Endothelial cell of umbilical vein (primary cell): ENCODE data around the gene ST3GAL4. TPM values are rescaled to one million over a fixed set of nuclear protein-coding genes. Genes with fewer than 3 reads are reported as not detected.

Source experiments
- BruUV-seq: library from RNA; stranded (reverse); fragments of 400-500 nt; replicated peaks from 2 replicates; lab custom pipeline; 2021; lab: Mats Ljungman, UMichigan
- CTCF ChIA-PET: fragments of 300-600, 350-600 bp; sonication (Branson Sonifier 250); formaldehyde crosslinking; loops from one replicate; lab custom pipeline; 2021; ENCODE audit warnings: antibody characterized with exemption, inconsistent platforms; lab: Charles Lee
- POLR2A ChIA-PET: fragments of 300-600, 350-600 bp; sonication (Branson Sonifier 250); formaldehyde crosslinking; loops from one replicate; lab custom pipeline; 2021; ENCODE audit warnings: antibody characterized with exemption, inconsistent platforms; lab: Charles Lee
- DNase-seq: peaks from one replicate; pipeline ENCODE4 v3.0.0-alpha.2; 2011; ENCODE audit warnings: low read depth, low spot score
- FAIRE-seq: peaks from 2 replicates; lab custom pipeline; 2011; peaks lifted over from hg19 to GRCh38; lab: Jason Lieb, UNC
- H2AFZ ChIP-seq: 2 replicates; pipeline ENCODE4 v1.6.0; 2012; ENCODE audit warnings: low read depth, low read length, control low read depth, inconsistent platforms
- H3K27ac ChIP-seq: 2 replicates; pipeline ENCODE4 v1.5.1; 2011; ENCODE audit warnings: low read depth, mild to moderate bottlenecking, control low read depth, low read length, moderate library complexity; ENCODE audit not compliant: insufficient read depth
- H3K27me3 ChIP-seq, 2 experiments: 2 replicates each; pipeline versions ENCODE4 v1.6.0 to v1.6.1; 2011; ENCODE audit warnings: low read length in 2 of 2, mixed read lengths in 1 of 2; ENCODE audit not compliant: control insufficient read depth in 2 of 2, insufficient read depth in 2 of 2
- H3K36me3 ChIP-seq, 2 experiments: 2 replicates in 1 of 2; 3 replicates in 1 of 2; pipeline ENCODE4 v1.5.1; 2011; ENCODE audit warnings: low read length in 2 of 2, mild to moderate bottlenecking in 1 of 2, moderate library complexity in 1 of 2; ENCODE audit not compliant: control insufficient read depth in 2 of 2, insufficient read depth in 2 of 2; ENCODE audit errors: extremely low read depth in 1 of 2
- H3K4me1 ChIP-seq: 3 replicates; pipeline ENCODE4 v1.5.1; 2011; ENCODE audit warnings: mild to moderate bottlenecking, low read length; ENCODE audit not compliant: control insufficient read depth, insufficient read depth; ENCODE audit errors: extremely low read depth
- H3K4me2 ChIP-seq: 2 replicates; pipeline ENCODE4 v1.6.1; 2011; ENCODE audit warnings: low read length, control low read depth, mixed read lengths; ENCODE audit not compliant: insufficient read depth
- H3K4me3 ChIP-seq, 3 experiments: fragments of 200-600 bp in 1 of 3; sonication (generic), shearing (Covaris generic) in 1 of 3; replicated peaks in 1 of 3; 2 replicates each; pipeline ENCODE4 v1.5.1; 2011 to 2016; ENCODE audit warnings: control low read depth in 3 of 3, low read length in 3 of 3, mild to moderate bottlenecking in 2 of 3, inconsistent platforms in 1 of 3, low read depth in 1 of 3, moderate library complexity in 1 of 3; ENCODE audit not compliant: insufficient read depth in 1 of 3
- H3K79me2 ChIP-seq: 2 replicates; pipeline ENCODE4 v1.6.0; 2012; ENCODE audit warnings: low read length, inconsistent platforms; ENCODE audit not compliant: control insufficient read depth, insufficient read depth
- H3K9ac ChIP-seq: replicated peaks from 2 replicates; pipeline ENCODE3; 2011; ENCODE audit warnings: low read length, control low read depth; ENCODE audit not compliant: insufficient read depth; ENCODE audit errors: extremely low read depth
- H3K9me1 ChIP-seq: replicated peaks from 3 replicates; pipeline ENCODE4 v1.6.0; 2011; ENCODE audit warnings: mild to moderate bottlenecking, low read length; ENCODE audit not compliant: control insufficient read depth, insufficient read depth; ENCODE audit errors: extremely low read depth
- H3K9me3 ChIP-seq: replicated peaks from 2 replicates; pipeline ENCODE4 v1.5.1; 2012; ENCODE audit warnings: low read length, inconsistent platforms; ENCODE audit not compliant: control insufficient read depth, insufficient read depth
- H4K20me1 ChIP-seq: replicated peaks from 2 replicates; pipeline ENCODE3; 2011; ENCODE audit warnings: mild to moderate bottlenecking, low read length; ENCODE audit not compliant: control insufficient read depth, insufficient read depth; ENCODE audit errors: extremely low read depth
- CTCF ChIP-seq, 2 donors: IDR thresholded peaks; 1 replicate in 1 of 2; 2 replicates in 1 of 2; pipeline ENCODE4 v1.5.1; 2011; ENCODE audit warnings: low read length in 2 of 2, mild to moderate bottlenecking in 2 of 2, moderate library complexity in 2 of 2, control low read depth in 1 of 2, inconsistent platforms in 1 of 2, low read depth in 1 of 2; ENCODE audit not compliant: insufficient read depth in 1 of 2; ENCODE audit errors: extremely low read depth in 1 of 2
- EZH2 ChIP-seq: IDR thresholded peaks from 2 replicates; pipeline ENCODE4 v1.6.1; 2012; ENCODE audit warnings: borderline replicate concordance, low read depth, mild to moderate bottlenecking, moderate library complexity, low read length, inconsistent platforms; ENCODE audit not compliant: severe bottlenecking
- FOS ChIP-seq: IDR thresholded peaks from 2 replicates; pipeline ENCODE4 v1.6.1; 2011; ENCODE audit warnings: mild to moderate bottlenecking, low read length, moderate library complexity, borderline replicate concordance; ENCODE audit not compliant: insufficient read depth
- GATA2 ChIP-seq: IDR thresholded peaks from 2 replicates; pipeline ENCODE4 v1.7.0; 2011; ENCODE audit warnings: low read depth, mild to moderate bottlenecking, moderate library complexity, mixed read lengths, low read length; ENCODE audit not compliant: insufficient read length, insufficient read depth
- JUN ChIP-seq: IDR thresholded peaks from 2 replicates; pipeline ENCODE4 v1.6.1; 2011; ENCODE audit warnings: borderline replicate concordance, low read depth; ENCODE audit not compliant: insufficient read length, insufficient read depth
- MAX ChIP-seq: IDR thresholded peaks from 2 replicates; pipeline ENCODE4 v1.6.1; 2011; ENCODE audit not compliant: insufficient read depth, insufficient read length
- MYC ChIP-seq: IDR thresholded peaks from one replicate; pipeline ENCODE4 v1.6.1; 2011; ENCODE audit warnings: mild to moderate bottlenecking, low read depth, low read length
- POLR2A ChIP-seq: IDR thresholded peaks from 2 replicates; pipeline ENCODE4 v1.6.1; 2012; ENCODE audit warnings: low read depth, mild to moderate bottlenecking, control low read depth, low read length
- POLR2AphosphoS5 ChIP-seq: IDR thresholded peaks from 2 replicates; pipeline ENCODE4 v1.6.1; 2012; ENCODE audit warnings: low read depth, mild to moderate bottlenecking, control low read depth, low read length, moderate library complexity; ENCODE audit not compliant: insufficient read depth
- dilution Hi-C: fragments of 300-500 bp; cut with MboI; formaldehyde crosslinking; loops from one replicate; pipeline ENCODE4 v1.15.0; 2019; ENCODE audit warnings: low sequenced_read_pairs; ENCODE audit not compliant: extremely low pct_ligation_motif_present
- intact Hi-C: fragments of 100-400 bp; cut with micrococcal nuclease; formaldehyde crosslinking; loops from one replicate; pipeline ENCODE4 v1.10.0; 2022
- polyA plus RNA-seq, 4 experiments: library from polyadenylated mRNA; depleted of rRNA in 3 of 4; stranded (reverse) in 3 of 4; unstranded in 1 of 4; fragments of >200 nt; gene quantifications; 2 replicates each; pipeline versions ENCODE4 v1.2.1 to v1.2.3, GENCODE V29; 2011 to 2012; ENCODE audit warnings: missing spikeins in 1 of 4
- total RNA-seq: library from RNA; stranded (reverse); gene quantifications from 2 replicates; pipeline ENCODE4 v1.2.3, GENCODE V29; 2021

The ST3GAL4 gene
- total and polyA plus RNA-seq, 2 donors (not counting 3 experiments of a cell fraction or from before 2014, with no cell fraction given) = 17.7 to 19.4 TPM

DNA sequence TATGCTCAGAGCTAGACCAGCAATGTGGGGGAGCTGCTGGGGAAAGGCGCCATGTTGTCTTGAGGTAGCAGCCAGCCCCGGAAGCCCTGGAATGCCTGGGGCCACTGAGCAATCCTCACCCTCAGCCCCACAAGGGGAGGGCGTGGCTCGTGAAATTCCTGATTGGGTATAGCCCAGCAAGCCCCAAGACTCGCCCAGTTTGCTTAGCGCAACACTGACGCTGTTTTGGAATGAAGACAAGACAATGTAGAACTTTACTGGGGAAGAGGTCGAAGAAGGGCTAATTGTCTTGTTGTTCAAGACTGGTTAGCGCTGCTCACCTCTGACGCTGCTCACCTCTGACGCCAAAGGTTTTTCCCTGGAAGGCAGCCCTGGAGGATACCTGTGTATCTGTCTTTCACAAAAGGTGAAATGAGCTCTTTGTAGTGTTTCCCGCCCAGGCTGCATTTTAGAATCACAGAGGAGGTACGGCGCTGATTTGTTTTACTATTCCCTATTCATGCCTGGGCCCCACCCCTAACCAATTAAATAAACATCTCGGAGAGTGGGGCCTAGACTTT is 47.6 kb downstream of the ST3GAL4 start:
- no TSS peak for BruUV-seq
- H3K4me3 ChIP-seq = no peak overlapping the region
- DNase-seq = no peak
- H4K20me1 ChIP-seq = no peaks in the 10 kb centered on the region
- H3K9me1 ChIP-seq = no peaks in the 10 kb centered on the region
- no peaks in the 10 kb centered on the region for H3K9me3 ChIP-seq
- no peak overlapping the region for H2AFZ ChIP-seq
- no peaks in the 10 kb centered on the region for H3K4me1 ChIP-seq
- TF ChIP-seq CTCF (IDR thresholded peaks at IDR 0.05; ENCODE audit: extremely low read depth in 1 of 2, insufficient read depth in 1 of 2, low read depth in 1 of 2, low read length in 2 of 2) = no peak
- no peak for TF ChIP-seq EZH2
- no peak for TF ChIP-seq FOS
- no peak for TF ChIP-seq POLR2A
- no peak for TF ChIP-seq JUN
- no peak for TF ChIP-seq GATA2
- TF ChIP-seq MAX = no peak
- TF ChIP-seq MYC = no peak
- no peak for TF ChIP-seq POLR2AphosphoS5
- no peak for FAIRE-seq
- H3K4me2 ChIP-seq = no peak overlapping the region
- peaks cover 0 to 3% of the 10 kb centered on the region in 2 experiments for H3K36me3 ChIP-seq
- no peaks in the 10 kb centered on the region for H3K79me2 ChIP-seq
- POLR2A ChIA-PET = no interaction called here
- H3K27ac ChIP-seq = no peak overlapping the region
- dilution Hi-C loops (no loop called here), intact Hi-C loops (no loop called here)
- CTCF ChIA-PET = no interaction called here
- no peak overlapping the region for H3K9ac ChIP-seq
- H3K27me3 ChIP-seq = no peaks in the 10 kb centered on the region
